ENCODE measurements around the gene CDKL4.

- TF ChIP-seq POLR2AphosphoS5 (IDR thresholded peaks at IDR 0.05) (no peak), CTCF (IDR thresholded peaks at IDR 0.05 in 8 of 11, conservative IDR thresholded peaks at IDR 0.05 in 3 of 11) (no peak), POLR2A (IDR thresholded peaks at IDR 0.05) (no peak)
Measured at GRCh38 chr2:39265315-39265714, 21.5 kb upstream of the CDKL4 start.

All from spleen (tissue), 7 donors.